Measurements from ENCODE around the gene CCL8. TPM values are rescaled to one million over a fixed set of nuclear protein-coding genes. Genes with fewer than 3 reads are reported as not detected.

The CCL8 gene
- total and polyA plus RNA-seq, 10 of the 15 experiments (the other 5 are each of a cell fraction or from before 2014, with no cell fraction given): not detected

- intact Hi-C loops (cut with micrococcal nuclease; ENCODE audit: unreplicated experiment): no loop called here
- RAD21 ChIA-PET (ENCODE audit: unreplicated experiment): no interaction called here
- TF ChIP-seq PAX5 (IDR thresholded peaks at IDR 0.05; ENCODE audit: borderline replicate concordance, low read depth, low read length): no peak
- TF ChIP-seq NFYA (IDR thresholded peaks at IDR 0.05; ENCODE audit: borderline replicate concordance, low read depth, low read length): no peak
- TF ChIP-seq SMARCA5 (IDR thresholded peaks at IDR 0.05): no peak
- TF ChIP-seq TCF7 (IDR thresholded peaks at IDR 0.05; ENCODE audit: borderline replicate concordance): no peak
- no peak for TF ChIP-seq PKNOX1 (IDR thresholded peaks at IDR 0.05)
- TF ChIP-seq EED (IDR thresholded peaks at IDR 0.05; ENCODE audit: low read depth): no peak
- TF ChIP-seq, protein P1, sequence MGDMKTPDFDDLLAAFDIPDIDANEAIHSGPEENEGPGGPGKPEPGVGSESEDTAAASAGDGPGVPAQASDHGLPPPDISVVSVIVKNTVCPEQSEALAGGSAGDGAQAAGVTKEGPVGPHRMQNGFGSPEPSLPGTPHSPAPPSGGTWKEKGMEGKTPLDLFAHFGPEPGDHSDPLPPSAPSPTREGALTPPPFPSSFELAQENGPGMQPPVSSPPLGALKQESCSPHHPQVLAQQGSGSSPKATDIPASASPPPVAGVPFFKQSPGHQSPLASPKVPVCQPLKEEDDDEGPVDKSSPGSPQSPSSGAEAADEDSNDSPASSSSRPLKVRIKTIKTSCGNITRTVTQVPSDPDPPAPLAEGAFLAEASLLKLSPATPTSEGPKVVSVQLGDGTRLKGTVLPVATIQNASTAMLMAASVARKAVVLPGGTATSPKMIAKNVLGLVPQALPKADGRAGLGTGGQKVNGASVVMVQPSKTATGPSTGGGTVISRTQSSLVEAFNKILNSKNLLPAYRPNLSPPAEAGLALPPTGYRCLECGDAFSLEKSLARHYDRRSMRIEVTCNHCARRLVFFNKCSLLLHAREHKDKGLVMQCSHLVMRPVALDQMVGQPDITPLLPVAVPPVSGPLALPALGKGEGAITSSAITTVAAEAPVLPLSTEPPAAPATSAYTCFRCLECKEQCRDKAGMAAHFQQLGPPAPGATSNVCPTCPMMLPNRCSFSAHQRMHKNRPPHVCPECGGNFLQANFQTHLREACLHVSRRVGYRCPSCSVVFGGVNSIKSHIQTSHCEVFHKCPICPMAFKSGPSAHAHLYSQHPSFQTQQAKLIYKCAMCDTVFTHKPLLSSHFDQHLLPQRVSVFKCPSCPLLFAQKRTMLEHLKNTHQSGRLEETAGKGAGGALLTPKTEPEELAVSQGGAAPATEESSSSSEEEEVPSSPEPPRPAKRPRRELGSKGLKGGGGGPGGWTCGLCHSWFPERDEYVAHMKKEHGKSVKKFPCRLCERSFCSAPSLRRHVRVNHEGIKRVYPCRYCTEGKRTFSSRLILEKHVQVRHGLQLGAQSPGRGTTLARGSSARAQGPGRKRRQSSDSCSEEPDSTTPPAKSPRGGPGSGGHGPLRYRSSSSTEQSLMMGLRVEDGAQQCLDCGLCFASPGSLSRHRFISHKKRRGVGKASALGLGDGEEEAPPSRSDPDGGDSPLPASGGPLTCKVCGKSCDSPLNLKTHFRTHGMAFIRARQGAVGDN (IDR thresholded peaks at IDR 0.05): no peak
- TF ChIP-seq, protein P2, sequence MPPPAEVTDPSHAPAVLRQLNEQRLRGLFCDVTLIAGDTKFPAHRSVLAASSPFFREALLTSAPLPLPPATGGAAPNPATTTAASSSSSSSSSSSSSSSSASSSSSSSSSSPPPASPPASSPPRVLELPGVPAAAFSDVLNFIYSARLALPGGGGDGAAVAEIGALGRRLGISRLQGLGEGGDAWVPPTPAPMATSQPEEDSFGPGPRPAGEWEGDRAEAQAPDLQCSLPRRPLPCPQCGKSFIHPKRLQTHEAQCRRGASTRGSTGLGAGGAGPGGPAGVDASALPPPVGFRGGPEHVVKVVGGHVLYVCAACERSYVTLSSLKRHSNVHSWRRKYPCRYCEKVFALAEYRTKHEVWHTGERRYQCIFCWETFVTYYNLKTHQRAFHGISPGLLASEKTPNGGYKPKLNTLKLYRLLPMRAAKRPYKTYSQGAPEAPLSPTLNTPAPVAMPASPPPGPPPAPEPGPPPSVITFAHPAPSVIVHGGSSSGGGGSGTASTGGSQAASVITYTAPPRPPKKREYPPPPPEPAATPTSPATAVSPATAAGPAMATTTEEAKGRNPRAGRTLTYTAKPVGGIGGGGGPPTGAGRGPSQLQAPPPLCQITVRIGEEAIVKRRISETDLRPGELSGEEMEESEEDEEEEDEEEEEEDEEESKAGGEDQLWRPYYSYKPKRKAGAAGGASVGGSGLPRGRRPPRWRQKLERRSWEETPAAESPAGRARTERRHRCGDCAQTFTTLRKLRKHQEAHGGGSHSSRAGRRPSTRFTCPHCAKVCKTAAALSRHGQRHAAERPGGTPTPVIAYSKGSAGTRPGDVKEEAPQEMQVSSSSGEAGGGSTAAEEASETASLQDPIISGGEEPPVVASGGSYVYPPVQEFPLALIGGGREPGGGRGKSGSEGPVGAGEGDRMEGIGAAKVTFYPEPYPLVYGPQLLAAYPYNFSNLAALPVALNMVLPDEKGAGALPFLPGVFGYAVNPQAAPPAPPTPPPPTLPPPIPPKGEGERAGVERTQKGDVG (CRISPR knock-in tag; IDR thresholded peaks at IDR 0.05): no peak
- no peak for TF ChIP-seq USF1 (IDR thresholded peaks at IDR 0.05; ENCODE audit: borderline replicate concordance, extremely low read length, insufficient read depth, low read depth, low read length)
- no peak for TF ChIP-seq JUNB (IDR thresholded peaks at IDR 0.05)
- no peak for TF ChIP-seq CHD4 (IDR thresholded peaks at IDR 0.05)
- no peak for TF ChIP-seq BMI1 (IDR thresholded peaks at IDR 0.05; ENCODE audit: borderline replicate concordance)
- no peak for TF ChIP-seq RCOR1 (conservative IDR thresholded peaks at IDR 0.05; ENCODE audit: low read depth, low read length)
- TF ChIP-seq TBL1XR1 (IDR thresholded peaks at IDR 0.05; ENCODE audit: low read depth, low read length): no peak
- no peak for TF ChIP-seq ZNF622 (IDR thresholded peaks at IDR 0.05)
- TF ChIP-seq SREBF2 (IDR thresholded peaks at IDR 0.05; ENCODE audit: low read length): no peak
- no peak for TF ChIP-seq KAT2A (conservative IDR thresholded peaks at IDR 0.05; ENCODE audit: control insufficient read depth, low read depth, low read length)
- no peak for TF ChIP-seq MEF2B (IDR thresholded peaks at IDR 0.05; ENCODE audit: partially characterized antibody, poor library complexity, severe bottlenecking)
These were observed 6.1 kb upstream of the CCL8 start for GRCh38 chr17:34313164-34313563.

More at GRCh38 chr17:34313164-34313563, 6.1 kb upstream of the CCL8 start:
- in situ Hi-C loops (cut with MboI): no loop called here
- no peaks in the 10 kb centered on the region for H3K79me2 ChIP-seq (ENCODE audit: control insufficient read depth, insufficient read depth, low read length)
- FAIRE-seq: no peak
- no peak overlapping the region for H2AFZ ChIP-seq (ENCODE audit: control insufficient read depth, low read depth, low read length)
- no peak overlapping the region for H3K27ac ChIP-seq (ENCODE audit: control insufficient read depth, insufficient read depth)
- H3K27me3 ChIP-seq (replicated peaks in 1 of 2; ENCODE audit: control insufficient read depth in 2 of 2, insufficient read depth in 2 of 2, low read length in 1 of 2): no peaks in the 10 kb centered on the region
- ChIA-PET CTCF (no interaction called here), SMC1A (ENCODE audit: uncharacterized antibody, unreplicated experiment) (no interaction called here), POLR2A (no interaction called here)
- no peak overlapping the region for H3K4me3 ChIP-seq
- H3K4me1 ChIP-seq (ENCODE audit: control insufficient read depth, insufficient read depth, low read length): 0 out of 2 replicates have a peak, but pooled peaks cover 3% of the 10 kb centered on the region
- WGBS (ENCODE audit: insufficient coverage, insufficient replicate concordance, low lambda C conversion rate, missing lambda C conversion rate): 5% methylated on average over 4 of the region's 4 CpGs
- no TSS peak for BruUV-seq (replicated peaks)
- no peak overlapping the region for H3K4me2 ChIP-seq (ENCODE audit: control insufficient read depth, insufficient read depth)
- H4K20me1 ChIP-seq (ENCODE audit: control insufficient read depth, insufficient read depth): no peaks in the 10 kb centered on the region
- H3K9me3 ChIP-seq (replicated peaks; ENCODE audit: control insufficient read depth, insufficient read depth, low read length): no peaks in the 10 kb centered on the region
- no peak for ATAC-seq
- no peaks in the 10 kb centered on the region for H3K36me3 ChIP-seq (ENCODE audit: control insufficient read depth in 2 of 2, insufficient read depth in 2 of 2, low read length in 1 of 2)
- no peak for DNase-seq (ENCODE audit: low read depth, low spot score)
- no peak overlapping the region for H3K9ac ChIP-seq (ENCODE audit: control insufficient read depth, insufficient read depth, low read length)
